Eye (tissue), 1 donor: ENCODE results near the gene RALGDS.

Source experiments
- DNase-seq: peaks from one replicate; pipeline ENCODE4 v3.0.0-alpha.2; 2015

RALGDS gene

DNA sequence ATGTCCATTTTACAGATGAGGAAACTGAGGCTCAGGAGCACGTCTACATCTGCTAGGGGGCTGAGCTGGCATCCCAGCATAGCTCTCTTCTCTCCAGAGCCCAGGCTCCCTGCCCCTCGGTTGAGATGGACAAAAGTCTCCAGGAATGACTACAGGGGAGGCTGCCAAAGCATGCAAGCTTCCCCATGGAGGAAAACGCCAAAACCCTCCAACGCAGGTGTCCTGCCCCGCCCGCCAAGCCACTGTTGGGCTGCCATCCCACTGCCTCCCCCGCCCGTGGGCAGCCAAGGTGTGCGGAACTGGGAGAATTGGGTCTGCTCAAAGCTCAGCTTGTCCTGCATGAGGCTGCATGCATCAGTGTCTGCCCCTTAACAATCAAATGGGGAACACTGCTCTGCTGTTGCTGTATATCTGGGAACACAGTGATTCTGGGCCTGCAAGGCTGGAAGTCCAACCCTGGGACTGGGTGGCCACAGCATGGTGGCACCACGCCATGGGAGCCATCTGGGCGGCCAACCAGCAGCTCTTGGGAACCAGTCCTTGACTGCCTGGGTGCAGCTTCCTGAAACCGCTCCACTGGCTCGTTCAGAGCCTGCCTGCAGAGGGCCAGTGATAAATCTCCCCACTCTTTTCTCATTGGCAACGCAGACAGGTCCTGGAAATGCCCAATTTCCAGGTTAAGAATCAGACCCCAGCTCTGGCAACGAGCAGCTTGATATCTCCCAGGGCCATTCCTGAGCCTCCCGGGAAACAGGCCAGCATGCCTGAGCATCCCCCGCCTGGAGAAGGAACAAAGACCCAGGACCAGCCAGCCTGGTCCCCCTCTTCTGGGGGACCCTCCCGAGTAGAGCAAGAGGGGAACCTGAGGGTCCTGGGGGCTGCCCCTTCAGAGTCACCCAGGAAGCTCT, 3.5 kb downstream of the RALGDS start:
- DNase-seq: no peak

DNA sequence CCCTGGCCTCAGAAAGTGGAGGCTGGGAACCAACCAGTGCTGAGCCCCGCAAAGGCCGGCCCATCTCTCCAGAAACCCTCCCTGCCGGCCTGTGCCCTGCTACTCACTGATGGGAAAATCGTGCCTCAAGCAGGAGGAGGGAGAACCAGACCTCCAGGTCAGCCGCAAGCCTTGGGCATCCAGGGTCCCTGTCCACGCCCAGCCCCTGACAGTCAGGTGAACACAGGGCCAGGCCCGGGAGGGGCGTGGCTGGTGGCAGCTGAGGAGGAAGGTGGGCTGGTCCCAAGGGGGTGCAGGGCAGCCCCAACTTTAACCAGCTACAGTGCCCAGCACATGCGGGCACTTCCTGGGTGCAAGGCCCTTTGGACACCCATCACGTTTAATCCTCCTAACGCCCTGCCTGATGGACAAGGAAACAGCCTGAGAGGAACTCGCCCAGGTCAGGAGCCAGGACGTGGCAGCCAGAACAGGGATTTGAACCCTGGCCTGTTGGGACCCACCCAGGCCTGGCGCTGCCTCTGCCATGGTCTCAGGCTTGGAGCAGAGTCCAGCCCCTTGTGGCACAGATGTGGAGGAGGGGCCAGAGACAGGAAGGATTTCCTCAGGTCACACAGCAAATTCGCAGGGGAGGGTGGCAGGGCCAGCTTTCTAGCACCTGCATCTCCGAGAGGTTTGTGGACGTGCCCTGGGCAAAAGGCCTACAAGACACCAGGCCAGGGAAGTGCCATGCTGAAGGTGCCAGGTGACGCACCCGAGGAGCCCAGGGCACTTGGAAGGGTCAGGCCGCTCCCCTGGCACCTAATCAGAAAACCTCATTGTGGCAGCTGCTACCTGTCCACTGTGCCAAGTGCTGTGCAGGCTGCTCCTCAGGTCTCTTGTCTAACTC, 4.5 kb downstream of the RALGDS start:
- DNase-seq: no peak

DNA sequence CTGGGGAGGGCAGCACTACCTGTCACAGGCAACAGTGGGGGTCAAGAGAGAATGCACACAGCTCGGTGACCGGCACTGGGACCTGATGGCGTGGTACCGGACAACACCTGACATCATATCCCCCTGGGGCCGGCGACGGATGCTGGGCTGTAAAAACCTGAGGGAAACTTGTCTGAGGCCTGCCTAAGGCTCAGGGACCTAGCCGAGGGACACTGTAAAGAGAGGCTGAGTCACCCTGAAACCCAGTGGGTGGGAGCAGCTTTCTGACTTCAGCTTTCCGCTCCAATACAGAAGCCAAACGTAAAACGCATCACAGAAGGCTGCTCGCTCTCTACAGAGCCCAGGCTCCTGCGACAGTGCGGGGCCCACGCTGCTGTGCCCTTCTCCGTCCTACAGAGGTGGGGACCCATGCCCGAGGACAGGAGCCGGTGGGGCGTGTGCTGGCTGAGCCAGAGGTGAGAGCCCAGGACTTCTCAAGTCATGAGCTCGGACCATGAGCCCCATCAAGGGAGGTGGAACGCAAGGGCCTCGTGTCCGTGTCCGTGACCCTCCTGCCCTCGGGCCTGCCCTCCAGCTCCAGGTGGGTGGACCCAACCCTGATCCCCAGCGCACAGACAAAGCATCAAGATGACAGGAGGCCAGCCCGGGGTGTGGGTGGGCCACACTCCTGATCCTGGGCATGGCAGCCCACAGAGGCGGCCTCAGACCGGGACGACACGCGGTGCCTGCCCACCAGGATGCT, 5.3 kb downstream of the RALGDS start:
- DNase-seq: no peak

- peak; percentile 61 for DNase-seq
Measured at GRCh38 chr9:133114886-133115603, 6.0 kb downstream of the RALGDS start.

- peak; percentile 76 for DNase-seq
Measured at GRCh38 chr9:133113949-133114885, 6.8 kb downstream of the RALGDS start.

GRCh38 chr9:133113163-133113948, 7.7 kb downstream of the RALGDS start:
- DNase-seq: no peak

GRCh38 chr9:133112663-133113026, 8.4 kb downstream of the RALGDS start:
- DNase-seq: no peak

- no peak for DNase-seq
Measured at GRCh38 chr9:133111808-133112662, 9.0 kb downstream of the RALGDS start.

DNA sequence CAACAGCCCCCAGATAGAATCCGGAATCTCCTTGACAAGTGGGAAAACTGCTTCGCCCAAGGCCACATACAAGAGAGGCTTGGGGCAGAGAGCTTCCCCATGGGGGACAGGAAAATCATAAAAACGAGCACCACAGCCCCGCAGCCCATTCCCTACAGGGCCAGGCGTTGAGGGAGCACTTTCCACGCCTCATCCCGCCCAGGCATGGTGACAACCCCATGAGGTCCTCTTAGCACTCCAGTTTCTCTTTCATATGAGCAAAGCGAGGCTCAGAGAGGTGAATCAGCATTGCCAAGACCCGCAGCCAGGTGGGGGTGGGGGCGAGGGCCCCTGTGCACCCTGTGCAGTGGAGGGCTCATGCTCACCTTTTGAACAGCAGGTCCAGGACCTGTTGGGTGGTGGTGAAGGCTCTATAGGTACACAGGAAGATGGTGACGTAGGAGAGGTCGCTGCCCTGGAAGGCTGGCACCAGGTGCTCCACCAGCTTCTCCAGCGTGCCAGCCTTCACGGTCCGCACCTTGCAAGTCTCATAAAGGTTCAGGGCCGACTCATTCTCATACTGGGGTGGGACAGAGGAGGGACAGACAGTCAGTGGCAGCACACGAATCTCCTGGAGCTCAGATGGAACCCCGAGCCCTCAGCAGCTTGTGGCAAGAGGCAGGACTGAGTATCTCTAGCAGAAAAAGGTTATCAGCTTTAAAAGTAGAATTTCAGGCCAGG, 10.9 kb downstream of the RALGDS start:
- no peak for DNase-seq

GRCh38 chr9:133108794-133109641, 12.0 kb downstream of the RALGDS start:
- DNase-seq: no peak

- no peak for DNase-seq
Measured at GRCh38 chr9:133107961-133108793, 12.9 kb downstream of the RALGDS start.

DNA sequence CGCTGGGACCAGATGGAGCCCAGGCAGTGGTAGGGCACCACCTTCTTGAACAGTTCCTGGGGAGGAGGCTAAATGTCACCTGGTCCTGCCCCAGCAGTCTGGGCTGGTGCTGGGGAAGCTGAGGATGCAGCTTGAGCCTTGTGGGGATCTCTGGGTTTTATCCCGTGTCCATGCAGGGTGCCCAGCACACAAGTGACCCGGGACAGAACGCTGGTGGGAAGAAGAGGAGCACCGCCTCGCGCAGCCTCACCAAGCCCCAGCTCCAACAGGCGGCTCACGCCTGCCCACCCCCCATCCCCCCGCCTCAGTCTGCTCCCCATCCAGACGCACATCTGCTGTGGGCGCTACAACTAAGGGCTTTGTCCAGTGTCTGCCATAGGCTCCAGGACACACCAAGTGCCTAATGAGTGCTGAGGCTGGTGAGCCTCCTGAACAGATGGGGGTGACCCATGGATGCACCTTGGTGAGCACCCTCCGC, 13.8 kb downstream of the RALGDS start:
- DNase-seq: no peak

DNA sequence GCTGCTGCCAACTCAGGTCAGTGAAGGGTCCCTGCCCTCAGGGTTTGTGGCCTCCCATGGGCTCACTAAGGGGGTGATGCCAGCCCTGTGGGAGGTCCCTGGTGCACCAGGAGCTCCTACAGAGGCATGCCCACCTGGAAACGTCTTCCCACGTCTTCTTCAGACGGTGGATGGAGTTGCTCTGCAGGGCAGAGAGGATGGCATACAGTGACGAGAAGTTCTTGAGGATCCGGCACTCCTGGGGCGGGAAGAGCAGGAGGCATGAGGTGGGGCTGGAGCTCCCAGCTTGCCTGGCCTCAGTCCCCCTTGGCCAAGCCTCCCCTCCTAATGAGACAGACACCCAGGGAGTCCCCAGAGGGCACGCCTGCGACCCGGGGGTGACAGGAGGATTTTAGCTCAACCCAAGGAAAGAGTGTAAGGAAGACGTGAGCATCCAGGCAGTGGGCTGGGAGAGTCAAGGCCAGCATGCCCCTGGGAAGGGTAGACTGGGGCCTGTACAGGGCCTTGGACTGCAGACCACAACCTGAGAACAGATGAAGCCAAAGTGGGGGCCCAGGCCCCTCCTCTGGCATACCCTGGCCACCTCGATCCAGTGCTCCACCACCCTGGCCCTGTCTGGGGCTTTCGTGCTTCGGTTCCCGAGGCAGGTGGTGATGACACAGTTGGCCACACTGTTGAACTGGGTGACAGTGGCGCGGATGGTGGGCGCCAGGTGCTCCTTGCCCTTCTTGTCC, 14.4 kb downstream of the RALGDS start:
- DNase-seq: no peak

GRCh38 chr9:133105461-133105770, 15.6 kb downstream of the RALGDS start:
- no peak for DNase-seq

DNA sequence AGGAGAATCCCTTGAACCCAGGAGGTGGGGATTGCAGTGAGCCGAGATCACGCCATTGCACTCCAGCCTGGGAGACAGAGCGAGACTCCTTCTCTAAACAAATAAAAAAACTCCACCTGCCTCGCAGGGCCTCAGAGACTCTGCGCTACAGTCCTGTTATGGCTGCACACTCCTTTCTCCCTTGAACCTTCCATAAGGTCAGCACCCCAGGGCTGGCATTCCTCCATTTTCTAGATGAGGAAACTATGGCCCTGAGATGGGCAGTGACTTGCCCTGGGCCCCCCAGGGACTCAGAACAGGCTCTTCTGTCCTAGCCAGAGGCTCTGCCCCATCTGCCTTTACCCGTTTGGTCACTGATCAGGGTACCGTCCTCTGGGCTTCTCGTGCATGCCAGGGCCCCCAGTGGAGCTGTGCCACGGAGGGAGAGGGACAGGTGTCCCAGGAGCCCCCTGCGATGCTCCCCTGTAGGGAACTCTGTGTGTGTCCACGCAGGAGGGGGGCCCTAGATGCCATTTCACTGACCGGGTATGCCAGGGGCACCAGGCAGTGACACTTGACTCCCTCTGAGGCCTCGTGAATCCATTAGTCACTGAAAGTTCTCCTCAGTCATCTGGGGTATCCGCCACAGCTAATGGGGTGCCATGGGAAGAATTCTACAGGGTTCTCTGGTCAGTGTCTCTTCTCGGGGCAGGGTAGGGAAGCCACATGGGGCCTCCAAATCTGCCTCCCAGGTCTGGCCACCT, 16.2 kb downstream of the RALGDS start:
- DNase-seq: no peak
